ENCODE data around the gene MAN2B1. TPM values are rescaled to one million over a fixed set of nuclear protein-coding genes. Genes with fewer than 3 reads are reported as not detected.

The MAN2B1 gene
- total and polyA plus RNA-seq, 2 of the 8 experiments (the other 6 are each of a cell fraction or from before 2014, with no cell fraction given): 55.3 to 76.3 TPM

DNA sequence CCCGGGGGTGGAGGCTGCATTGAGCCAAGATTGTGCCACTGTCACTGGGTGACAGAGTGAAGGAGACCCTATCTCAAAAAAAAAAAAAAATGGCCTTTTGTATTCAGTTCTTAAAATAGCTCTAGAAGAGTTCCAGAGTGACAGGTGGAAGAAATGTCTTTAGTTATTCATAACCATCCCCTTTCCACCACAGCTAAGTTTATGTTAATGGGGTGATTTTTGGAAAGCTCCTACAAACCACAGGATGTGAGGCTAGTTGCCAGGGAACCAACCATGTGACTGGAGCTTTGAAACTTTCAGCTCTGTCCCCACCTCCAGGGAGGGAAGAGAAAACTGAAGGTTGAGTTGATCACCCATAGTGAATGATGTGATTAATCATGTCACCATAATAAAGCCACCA lies 62.8 kb downstream of the MAN2B1 start:
- H4K5ac ChIP-seq (ENCODE audit: insufficient read length, low read depth, low read length): no peak overlapping the region
- H3K18ac ChIP-seq (ENCODE audit: extremely low read depth, low read length): no peak overlapping the region
- no peak overlapping the region for H2BK5ac ChIP-seq (ENCODE audit: low read depth, low read length)
- H3K23ac ChIP-seq (ENCODE audit: insufficient read length): no peak overlapping the region
- no peak overlapping the region for H2BK15ac ChIP-seq (ENCODE audit: low read length)
- H3K14ac ChIP-seq (ENCODE audit: insufficient read length): no peak overlapping the region
- H3K4me1 ChIP-seq (replicated peaks in 1 of 4; ENCODE audit: control insufficient read depth in 3 of 4, insufficient read depth in 4 of 4, low read length in 3 of 4): no peaks in the 10 kb centered on the region
- H3K4me2 ChIP-seq (ENCODE audit: insufficient read depth in 1 of 2, low read depth in 2 of 2, low read length in 2 of 2): no peak overlapping the region
- peaks cover 0 to 5% (median under 1%) of the 10 kb centered on the region in 4 experiments; a peak in 5 of 8 replicates for H3K36me3 ChIP-seq (ENCODE audit: control insufficient read depth in 2 of 4, insufficient read depth in 4 of 4, low read length in 3 of 4)
- H3K79me1 ChIP-seq (ENCODE audit: low read depth, low read length): no peaks in the 10 kb centered on the region; the same call in 1 of the 2 replicates
- no peak overlapping the region for H3K9ac ChIP-seq (replicated peaks in 1 of 4; ENCODE audit: extremely low read depth in 1 of 4, low read depth in 3 of 4, low read length in 3 of 4)
- H2AK5ac ChIP-seq (ENCODE audit: low read depth, low read length): no peak overlapping the region
- no peaks in the 10 kb centered on the region for H3K27me3 ChIP-seq (replicated peaks in 1 of 4; ENCODE audit: control insufficient read depth in 3 of 4, extremely low read depth in 1 of 4, insufficient read depth in 3 of 4, low read length in 3 of 4)
- H2BK20ac ChIP-seq (ENCODE audit: low read length): no peak overlapping the region
- no peaks in the 10 kb centered on the region for H3K79me2 ChIP-seq (ENCODE audit: control insufficient read depth in 1 of 2, insufficient read depth in 2 of 2, low read length in 2 of 2)
- H3K9me3 ChIP-seq (ENCODE audit: insufficient read depth in 2 of 2, low read depth in 1 of 2, low read length in 1 of 2): no peaks in the 10 kb centered on the region
- FAIRE-seq (no peak), DNase-seq (ENCODE audit: low read depth in 1 of 2, low spot score in 2 of 2) (no peak)
- WGBS, 2 experiments (ENCODE audit: extremely low coverage in 1 of 2, insufficient coverage in 1 of 2, insufficient read length in 1 of 2, insufficient replicate concordance in 2 of 2, low coverage in 1 of 2, low lambda C conversion rate in 2 of 2, missing lambda C conversion rate in 1 of 2): 67% methylated on average over 1 of the region's 1 CpG; no CpG with 5 or more reads in 1 of the 2 experiments
- no peak overlapping the region for H4K91ac ChIP-seq (replicated peaks; ENCODE audit: insufficient read length, low read length)
- no peak overlapping the region for H3K4me3 ChIP-seq (ENCODE audit: extremely low read depth in 1 of 4, insufficient read depth in 2 of 4, low read depth in 3 of 4, low read length in 4 of 4)
- no peak overlapping the region for H2BK120ac ChIP-seq (replicated peaks; ENCODE audit: low read depth, low read length)
- peaks cover 0 to 2% of the 10 kb centered on the region in 2 experiments for H4K20me1 ChIP-seq (replicated peaks in 1 of 2; ENCODE audit: control insufficient read depth in 1 of 2, insufficient read depth in 2 of 2, low read length in 2 of 2)
- no peak overlapping the region for H3K27ac ChIP-seq (ENCODE audit: low read depth, low read length)
- ChIA-PET CTCF (ENCODE audit: partially characterized antibody) (interaction anchor here (0.6 to 1.7 kb wide), 2 partner anchors 53 to 544 kb away, joined by 4 read pairs; no protein-coding TSS in a partner anchor), POLR2A (ENCODE audit: partially characterized antibody) (interaction anchor here (0.6 to 1.8 kb wide), 4 partner anchors 8 to 134 kb away, joined by 3 to 5 read pairs (median 4); no protein-coding TSS in a partner anchor)
- H3K23me2 ChIP-seq (ENCODE audit: low read depth, low read length): no peaks in the 10 kb centered on the region
- H3K56ac ChIP-seq (replicated peaks; ENCODE audit: insufficient read length, low read depth, low read length): no peak overlapping the region
- H3K4ac ChIP-seq (replicated peaks; ENCODE audit: insufficient read length, low read depth, low read length): no peak overlapping the region
- H2AFZ ChIP-seq (ENCODE audit: low read length): no peak overlapping the region
- no peak overlapping the region for H2BK12ac ChIP-seq (ENCODE audit: low read depth, low read length)
- H4K8ac ChIP-seq (ENCODE audit: extremely low read depth, insufficient read depth, low read length): no peak overlapping the region
- TF ChIP-seq TCF12 (IDR thresholded peaks at IDR 0.05; ENCODE audit: low read depth, low read length) (no peak), RNF2 (IDR thresholded peaks at IDR 0.05; ENCODE audit: borderline replicate concordance, low read depth, low read length, missing control alignments, poor library complexity, severe bottlenecking) (no peak), POU5F1 (IDR thresholded peaks at IDR 0.05; ENCODE audit: low read depth, low read length) (no peak), CTBP2 (IDR thresholded peaks at IDR 0.05; ENCODE audit: borderline replicate concordance, insufficient read depth, insufficient read length, low read length) (no peak), SIN3A (conservative IDR thresholded peaks at IDR 0.05 in 1 of 2, IDR thresholded peaks at IDR 0.05 in 1 of 2; ENCODE audit: low read depth in 1 of 2, low read length in 2 of 2) (no peak), BACH1 (IDR thresholded peaks at IDR 0.05; ENCODE audit: low read length) (no peak), GTF2F1 (IDR thresholded peaks at IDR 0.05; ENCODE audit: borderline replicate concordance, low read depth, low read length) (no peak), CBX5 (IDR thresholded peaks at IDR 0.05; ENCODE audit: low read depth, low read length) (no peak), ATF2 (IDR thresholded peaks at IDR 0.05; ENCODE audit: low read length) (no peak), FOSL1 (IDR thresholded peaks at IDR 0.05; ENCODE audit: insufficient read depth, low read depth, low read length) (no peak), CEBPB (IDR thresholded peaks at IDR 0.05; ENCODE audit: low read depth, low read length) (no peak), ASH2L (IDR thresholded peaks at IDR 0.05; ENCODE audit: low read length) (no peak)
